Naive thymus-derived CD4-positive, alpha-beta T cell (primary cell): ENCODE results near the gene PROK1. TPM values are rescaled to one million over a fixed set of nuclear protein-coding genes. Genes with fewer than 3 reads are reported as not detected.

ENCODE experiments used
- polyA plus RNA-seq, 2 donors: library from polyadenylated mRNA; unstranded; fragments of 300-500 nt; fragmentation: Illumina TruSeq; gene quantifications; one replicate each; pipeline ENCODE4 v1.2.3, GENCODE V29; 2021
- total RNA-seq, 6 experiments: library from RNA in 5 of 6; stranded (reverse) in 5 of 6; gene quantifications; 1 replicate in 5 of 6; 2 replicates in 1 of 6; pipeline ENCODE4 v1.2.3 and lab custom pipeline; 2021 to 2026

Gene PROK1
- total and polyA plus RNA-seq, 7 experiments from 2014 or later: not detected

Other genes with a start within 250 kb of the PROK1 start
- 10 to 100 TPM in 4 of 5 experiments, 1 to 10 TPM in 1; 5.8 to 18.2 (median 12.4) TPM for gene KCNC4, start 240.8 kb upstream of the PROK1 start, total RNA-seq
- 1 to 10 TPM; 1.6 to 2.1 TPM for gene KCNC4, start 240.8 kb upstream of the PROK1 start, polyA plus RNA-seq
- gene RBM15, start 111.8 kb upstream of the PROK1 start, total RNA-seq: 10 to 100 TPM; 36.4 to 58.6 (median 46.3) TPM
- gene RBM15, start 111.8 kb upstream of the PROK1 start, polyA plus RNA-seq: 10 to 100 TPM in 1 of 2 donors, 1 to 10 TPM in 1; 7.1 to 15.5 TPM
- under 1 TPM; 0.19 to 0.76 (median 0.32) TPM for gene SLC16A4, start 60.1 kb upstream of the PROK1 start, total RNA-seq
- under 1 TPM; 0.24 to 0.93 TPM for gene SLC16A4, start 60.1 kb upstream of the PROK1 start, polyA plus RNA-seq
- 100 to 1,000 TPM in 1 of 5 experiments, 10 to 100 TPM in 4; 63.3 to 146 (median 69.4) TPM for gene LAMTOR5, start 43.5 kb upstream of the PROK1 start, total RNA-seq
- gene LAMTOR5, start 43.5 kb upstream of the PROK1 start, polyA plus RNA-seq: 100 to 1,000 TPM; 226 to 238 TPM
- gene KCNA10, start 68.0 kb downstream of the PROK1 start, total RNA-seq: not detected
- not detected for gene KCNA10, start 68.0 kb downstream of the PROK1 start, polyA plus RNA-seq
- gene KCNA2, start 155.2 kb downstream of the PROK1 start, total RNA-seq: 1 to 10 TPM in 3 of 5 experiments, under 1 TPM in 2; 0.62 to 4.6 (median 1.2) TPM
- gene KCNA2, start 155.2 kb downstream of the PROK1 start, polyA plus RNA-seq: not detected
- 100 to 1,000 TPM in 3 of 5 experiments, 10 to 100 TPM in 2; 74.1 to 115 (median 108) TPM for gene KCNA3, start 223.8 kb downstream of the PROK1 start, total RNA-seq
- 100 to 1,000 TPM; 105 to 114 TPM for gene KCNA3, start 223.8 kb downstream of the PROK1 start, polyA plus RNA-seq